HCT116 (cell line): ENCODE results near the gene FAM3B. TPM values are rescaled to one million over a fixed set of nuclear protein-coding genes. Genes with fewer than 3 reads are reported as not detected.

Experiments used
- ATAC-seq: fragments of 200-7000 bp; cut with Tn5 transposase; 2 replicates; pipeline ENCODE4 v1.9.1; 2020; ENCODE audit warnings: mild to moderate bottlenecking, moderate library complexity
- BruUV-seq: library from RNA; stranded (reverse); fragments of 400-500 nt; replicated peaks from 2 replicates; lab custom pipeline; 2021; lab: Mats Ljungman, UMichigan
- CTCF ChIA-PET: fragments of 300-600 bp; sonication (Branson Sonifier 250); formaldehyde crosslinking; loops from one replicate; lab custom pipeline; 2021; ENCODE audit warnings: antibody characterized with exemption; lab: Charles Lee
- POLR2A ChIA-PET: fragments of 300-600, 350-600 bp; sonication (Branson Sonifier 250); formaldehyde crosslinking; loops from one replicate; lab custom pipeline; 2021; ENCODE audit warnings: antibody characterized with exemption; lab: Charles Lee
- RAD21 ChIA-PET, 2 experiments: fragments of 300-600 bp; sonication (Branson Sonifier 250); formaldehyde crosslinking; loops; one replicate each; lab custom pipeline; 2023; ENCODE audit warnings: low total read pairs in 2 of 2; ENCODE audit not compliant: uncharacterized antibody in 2 of 2, unreplicated experiment in 2 of 2, low non-redundant PET in 1 of 2; lab: Charles Lee
- DNase-seq: peaks from one replicate; pipeline ENCODE4 v3.0.0-alpha.2; 2010; ENCODE audit warnings: low read depth, low spot score
- H2AFZ ChIP-seq: fragments of 200-600 bp; shearing (Covaris generic), sonication (generic); 2 replicates; pipeline ENCODE4 v1.6.1; 2017; ENCODE audit warnings: low read depth, mixed run types, mixed read lengths, antibody characterized with exemption, low read length; ENCODE audit not compliant: poor library complexity, severe bottlenecking
- H3K27ac ChIP-seq: 2 replicates; pipeline ENCODE4 v1.5.1; 2012; ENCODE audit warnings: low read depth, low read length
- H3K27me3 ChIP-seq: fragments of 200-600 bp; sonication (generic); 2 replicates; pipeline ENCODE4 v1.6.1; 2016; ENCODE audit warnings: mixed run types, low read length, mixed read lengths; ENCODE audit not compliant: insufficient read depth
- H3K36me3 ChIP-seq, 2 experiments: fragments of 200-500 bp in 1 of 2; fragments of 200-600 bp in 1 of 2; sonication (Bioruptor generic) in 1 of 2; sonication (generic) in 1 of 2; 2 replicates each; pipeline versions ENCODE4 v1.5.1 to v1.6.1; 2014 to 2016; ENCODE audit warnings: low read length in 2 of 2, inconsistent platforms in 1 of 2, mixed read lengths in 1 of 2, mixed run types in 1 of 2; ENCODE audit not compliant: insufficient read depth in 2 of 2, control insufficient read depth in 1 of 2
- H3K4me1 ChIP-seq, 2 experiments: fragments of 200-600 bp in 1 of 2; sonication (generic) in 1 of 2; 2 replicates each; pipeline versions ENCODE4 v1.5.1 to v1.6.1; 2012 to 2017; ENCODE audit warnings: low read length in 2 of 2, inconsistent platforms in 1 of 2, mild to moderate bottlenecking in 1 of 2, mixed read lengths in 1 of 2, mixed run types in 1 of 2, moderate library complexity in 1 of 2; ENCODE audit not compliant: insufficient read depth in 2 of 2, control insufficient read depth in 1 of 2
- H3K4me2 ChIP-seq: fragments of 200-600 bp; sonication (generic); 2 replicates; pipeline ENCODE4 v1.6.1; 2017; ENCODE audit warnings: mixed run types, low read length, mixed read lengths
- H3K4me3 ChIP-seq, 2 experiments: fragments of 200-600 bp in 1 of 2; sonication (generic) in 1 of 2; replicated peaks in 1 of 2; 2 replicates each; pipeline ENCODE4 v1.5.1; 2011 to 2016; ENCODE audit warnings: low read length in 2 of 2, control low read depth in 1 of 2, low read depth in 1 of 2, mild to moderate bottlenecking in 1 of 2, mixed read lengths in 1 of 2, mixed run types in 1 of 2
- H3K79me2 ChIP-seq: fragments of 200-600 bp; sonication (generic); 2 replicates; pipeline ENCODE4 v1.6.1; 2017; ENCODE audit warnings: mild to moderate bottlenecking, mixed run types, low read length, moderate library complexity, mixed read lengths; ENCODE audit not compliant: insufficient read depth
- H3K9ac ChIP-seq: fragments of 200-600 bp; sonication (generic); 2 replicates; pipeline ENCODE4 v1.6.1; 2016; ENCODE audit warnings: low read length, mixed read lengths
- H3K9me2 ChIP-seq: fragments of 200-600 bp; sonication (generic), shearing (Covaris generic); 2 replicates; pipeline ENCODE4 v1.6.1; 2017; ENCODE audit warnings: mixed run types, mild to moderate bottlenecking, moderate library complexity; ENCODE audit not compliant: insufficient read depth
- H3K9me3 ChIP-seq, 2 experiments: fragments of 200-500 bp in 1 of 2; fragments of 200-600 bp in 1 of 2; sonication (Bioruptor generic) in 1 of 2; sonication (generic) in 1 of 2; 2 replicates each; pipeline ENCODE4 v1.6.1; 2014 to 2017; ENCODE audit warnings: low read length in 2 of 2, mixed read lengths in 2 of 2, inconsistent platforms in 1 of 2, low read depth in 1 of 2, mild to moderate bottlenecking in 1 of 2, mixed run types in 1 of 2, moderate library complexity in 1 of 2; ENCODE audit not compliant: control insufficient read depth in 1 of 2, insufficient read depth in 1 of 2
- H4K20me1 ChIP-seq: fragments of 200-600 bp; sonication (generic), shearing (Covaris generic); 2 replicates; pipeline ENCODE4 v1.6.1; 2017; ENCODE audit warnings: mixed run types, mild to moderate bottlenecking, moderate library complexity; ENCODE audit not compliant: insufficient read depth
- ATF3 ChIP-seq: IDR thresholded peaks from 2 replicates; pipeline ENCODE4 v1.6.1; 2012
- SP1 ChIP-seq: IDR thresholded peaks from 2 replicates; pipeline ENCODE4 v1.6.1; 2012; ENCODE audit warnings: low read depth
- ZFX ChIP-seq: fragments of 450-650 bp; IDR thresholded peaks from 2 replicates; pipeline ENCODE4 v1.6.1; 2017
- ZNF274 ChIP-seq: fragments of 200-500 bp; sonication (Bioruptor generic); IDR thresholded peaks from 2 replicates; pipeline ENCODE4 v1.6.1; 2014; ENCODE audit warnings: mild to moderate bottlenecking, low read depth, low read length, inconsistent platforms
- intact Hi-C: fragments of 100-400 bp; cut with micrococcal nuclease; formaldehyde crosslinking; loops from 2 replicates; pipeline ENCODE4 v1.10.0; 2022
- total RNA-seq: library from RNA; stranded (reverse); gene quantifications from one replicate; pipeline ENCODE4 v1.2.1, GENCODE V29; 2021; ENCODE audit not compliant: unreplicated experiment
- TF ChIP-seq, protein P1 (sequence below): IDR thresholded peaks from 2 replicates; pipeline ENCODE4 v1.6.1; 2012; ENCODE audit warnings: low read depth
- TF ChIP-seq, protein P2 (sequence below): IDR thresholded peaks from 2 replicates; pipeline ENCODE4 v1.6.1; 2012

Gene FAM3B
- total RNA-seq, 1 experiment from 2014 or later, result not detected

DNA sequence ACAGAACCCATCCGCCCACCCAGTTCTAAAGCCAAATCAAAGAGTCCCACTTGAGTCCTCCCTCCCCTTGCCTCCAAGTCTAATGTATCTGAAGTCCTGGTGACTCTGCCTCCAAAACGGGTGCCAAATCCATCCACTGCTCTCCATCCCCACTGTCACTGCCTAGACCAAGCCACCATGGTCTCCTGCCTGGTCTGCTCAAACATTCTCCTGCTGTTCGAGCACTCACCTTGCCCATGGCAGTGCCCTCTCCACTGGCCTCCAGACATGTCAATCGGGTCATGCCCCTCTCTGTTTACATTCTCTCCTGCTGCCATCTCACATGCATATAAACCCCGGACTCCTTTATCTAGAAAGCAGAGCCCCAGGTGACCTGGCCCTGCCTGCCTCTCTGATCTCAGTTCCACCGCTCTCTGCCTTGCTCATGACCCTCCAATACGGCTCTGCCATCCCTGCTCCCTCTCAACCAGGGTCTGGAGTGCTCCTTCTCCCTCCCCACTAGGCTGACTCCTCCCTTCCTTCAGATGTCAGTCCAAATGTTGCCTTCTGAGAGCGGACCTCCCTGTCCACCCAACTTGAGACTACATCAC lies 77.4 kb downstream of the FAM3B start:
- Histone ChIP-seq H3K36me3 (no peaks in the 10 kb centered on the region), H3K4me3 (no peak overlapping the region), H3K9me2 (no peaks in the 10 kb centered on the region), H3K79me2 (no peaks in the 10 kb centered on the region), H2AFZ (no peak overlapping the region), H3K27ac (no peak overlapping the region), H3K9ac (no peak overlapping the region), H3K4me1 (no peaks in the 10 kb centered on the region), H3K9me3 (no peaks in the 10 kb centered on the region), H4K20me1 (no peaks in the 10 kb centered on the region), H3K27me3 (peaks cover 42% of the 10 kb centered on the region), H3K4me2 (no peak overlapping the region)
- ATAC-seq (no peak), DNase-seq (no peak)
- ChIA-PET CTCF (no interaction called here), RAD21 (no interaction called here), POLR2A (no interaction called here)
- no TSS peak for BruUV-seq
- TF ChIP-seq, protein P1, sequence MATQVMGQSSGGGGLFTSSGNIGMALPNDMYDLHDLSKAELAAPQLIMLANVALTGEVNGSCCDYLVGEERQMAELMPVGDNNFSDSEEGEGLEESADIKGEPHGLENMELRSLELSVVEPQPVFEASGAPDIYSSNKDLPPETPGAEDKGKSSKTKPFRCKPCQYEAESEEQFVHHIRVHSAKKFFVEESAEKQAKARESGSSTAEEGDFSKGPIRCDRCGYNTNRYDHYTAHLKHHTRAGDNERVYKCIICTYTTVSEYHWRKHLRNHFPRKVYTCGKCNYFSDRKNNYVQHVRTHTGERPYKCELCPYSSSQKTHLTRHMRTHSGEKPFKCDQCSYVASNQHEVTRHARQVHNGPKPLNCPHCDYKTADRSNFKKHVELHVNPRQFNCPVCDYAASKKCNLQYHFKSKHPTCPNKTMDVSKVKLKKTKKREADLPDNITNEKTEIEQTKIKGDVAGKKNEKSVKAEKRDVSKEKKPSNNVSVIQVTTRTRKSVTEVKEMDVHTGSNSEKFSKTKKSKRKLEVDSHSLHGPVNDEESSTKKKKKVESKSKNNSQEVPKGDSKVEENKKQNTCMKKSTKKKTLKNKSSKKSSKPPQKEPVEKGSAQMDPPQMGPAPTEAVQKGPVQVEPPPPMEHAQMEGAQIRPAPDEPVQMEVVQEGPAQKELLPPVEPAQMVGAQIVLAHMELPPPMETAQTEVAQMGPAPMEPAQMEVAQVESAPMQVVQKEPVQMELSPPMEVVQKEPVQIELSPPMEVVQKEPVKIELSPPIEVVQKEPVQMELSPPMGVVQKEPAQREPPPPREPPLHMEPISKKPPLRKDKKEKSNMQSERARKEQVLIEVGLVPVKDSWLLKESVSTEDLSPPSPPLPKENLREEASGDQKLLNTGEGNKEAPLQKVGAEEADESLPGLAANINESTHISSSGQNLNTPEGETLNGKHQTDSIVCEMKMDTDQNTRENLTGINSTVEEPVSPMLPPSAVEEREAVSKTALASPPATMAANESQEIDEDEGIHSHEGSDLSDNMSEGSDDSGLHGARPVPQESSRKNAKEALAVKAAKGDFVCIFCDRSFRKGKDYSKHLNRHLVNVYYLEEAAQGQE, result no peak
- TF ChIP-seq ZFX (no peak), ATF3 (no peak), ZNF274 (no peak), SP1 (no peak)
- TF ChIP-seq, protein P2, sequence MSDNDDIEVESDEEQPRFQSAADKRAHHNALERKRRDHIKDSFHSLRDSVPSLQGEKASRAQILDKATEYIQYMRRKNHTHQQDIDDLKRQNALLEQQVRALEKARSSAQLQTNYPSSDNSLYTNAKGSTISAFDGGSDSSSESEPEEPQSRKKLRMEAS, result no peak
- intact Hi-C loops, result no loop called here
